RPMI7951 (cell line): Measurements from ENCODE around the gene BPIFB1. TPM values are rescaled to one million over a fixed set of nuclear protein-coding genes. Genes with fewer than 3 reads are reported as not detected.

Experiments used
- DNase-seq: peaks from one replicate; pipeline ENCODE4 v3.0.0-alpha.2; 2012; ENCODE audit warnings: low read depth
- total RNA-seq: library from RNA; depleted of rRNA; stranded (reverse); fragments of >200 nt; shearing (Covaris generic); gene quantifications from 2 replicates; pipeline ENCODE4 v1.2.3, GENCODE V29; 2014

BPIFB1 gene
- total RNA-seq, 1 experiment from 2014 or later = not detected

GRCh38 chr20:33298391-33298790 lies 15.4 kb downstream of the BPIFB1 start:
- no peak for DNase-seq

GRCh38 chr20:33299111-33299603 lies 16.1 kb downstream of the BPIFB1 start:
- DNase-seq = peak; percentile 56

DNA sequence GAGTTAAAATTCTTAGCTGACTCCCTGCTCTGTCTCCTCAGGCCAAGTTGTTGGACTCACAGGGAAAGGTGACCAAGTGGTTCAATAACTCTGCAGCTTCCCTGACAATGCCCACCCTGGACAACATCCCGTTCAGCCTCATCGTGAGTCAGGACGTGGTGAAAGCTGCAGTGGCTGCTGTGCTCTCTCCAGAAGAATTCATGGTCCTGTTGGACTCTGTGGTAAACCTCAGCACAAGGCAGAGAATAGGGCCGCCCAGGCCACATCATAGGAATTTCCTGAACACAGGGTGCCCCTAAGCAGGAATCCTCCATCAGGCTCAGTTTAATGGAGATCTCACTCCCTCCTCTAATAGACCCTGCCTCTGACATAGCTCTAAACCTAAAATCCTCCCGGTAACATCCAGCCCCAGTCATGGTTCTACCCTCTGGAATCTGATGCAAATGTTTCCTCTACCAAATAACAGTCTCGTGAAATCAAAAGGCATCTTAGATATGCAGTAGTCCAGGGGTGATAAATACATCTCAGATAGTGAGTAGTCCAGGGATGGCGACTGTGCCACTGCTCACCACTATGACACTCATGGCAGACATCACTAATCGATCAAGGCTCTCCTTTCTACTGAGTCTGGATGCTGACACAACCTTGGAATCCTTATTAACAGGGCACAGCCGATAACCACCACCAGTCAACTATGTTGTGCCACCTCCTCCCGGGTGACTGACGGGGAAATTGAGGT lies 18.3 kb downstream of the BPIFB1 start:
- peak; percentile 35 for DNase-seq

DNA sequence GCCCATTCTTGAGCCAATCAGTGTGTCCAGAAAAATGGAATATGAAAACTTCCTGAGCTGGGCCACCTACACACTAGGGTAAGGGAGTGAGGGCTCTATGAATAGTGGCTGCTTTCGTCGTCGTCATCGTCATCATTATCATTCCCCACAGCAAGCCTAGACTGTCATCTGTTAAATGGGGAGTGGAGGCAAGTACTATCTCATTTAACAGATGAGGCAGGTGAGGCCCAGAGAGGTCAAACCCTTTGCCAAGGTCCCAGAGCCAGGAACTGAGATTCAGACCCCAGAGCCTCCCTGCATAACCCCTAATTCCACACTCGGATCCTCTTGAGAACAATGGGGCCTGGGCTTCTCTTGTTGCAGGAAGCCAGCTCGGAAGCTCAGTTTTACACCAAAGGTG lies 20.6 kb downstream of the BPIFB1 start:
- no peak for DNase-seq

DNA sequence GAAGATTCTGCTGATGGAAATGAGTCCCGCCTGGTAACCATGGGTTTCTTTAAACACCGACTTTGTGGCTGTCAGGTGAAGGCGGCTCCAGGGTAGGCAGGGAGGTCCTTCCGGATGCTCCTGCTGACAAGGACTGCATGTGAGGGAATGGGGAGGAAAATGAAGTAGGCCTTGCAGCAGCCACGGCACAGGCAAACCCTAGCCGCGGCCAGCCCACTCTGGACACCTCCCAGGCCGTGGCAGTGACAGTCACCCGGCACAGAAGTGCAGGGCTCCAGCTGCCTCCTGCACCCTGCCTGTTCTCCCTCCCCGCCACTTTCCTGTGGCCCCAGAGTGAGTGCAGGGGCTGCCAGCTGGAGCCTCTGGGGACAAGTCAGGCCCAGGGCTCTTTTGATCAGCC lies 21.0 kb downstream of the BPIFB1 start:
- DNase-seq = no peak

- peak; percentile 75 for DNase-seq
These were observed 22.6 kb downstream of the BPIFB1 start for GRCh38 chr20:33305589-33306057.

DNA sequence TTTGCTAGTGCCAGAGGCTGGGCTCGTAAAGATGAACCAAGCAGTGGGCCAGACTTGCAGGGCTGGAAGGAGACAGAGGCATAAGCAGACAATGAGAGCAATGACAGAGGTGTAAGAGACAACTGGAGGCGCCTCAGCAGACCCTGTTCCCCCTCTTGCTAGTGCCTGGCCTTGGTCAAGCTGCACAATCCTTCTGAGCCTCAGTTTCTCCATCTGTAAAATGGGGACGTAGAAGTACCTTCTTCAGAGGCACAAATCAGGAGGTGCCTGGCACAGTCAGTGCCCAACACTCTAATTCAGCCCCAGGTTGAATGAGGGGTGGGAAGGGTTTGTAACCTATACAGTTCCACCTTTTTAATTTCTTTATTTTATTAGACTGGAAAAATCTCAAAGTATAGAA lies 23.2 kb downstream of the BPIFB1 start:
- no peak for DNase-seq

DNA sequence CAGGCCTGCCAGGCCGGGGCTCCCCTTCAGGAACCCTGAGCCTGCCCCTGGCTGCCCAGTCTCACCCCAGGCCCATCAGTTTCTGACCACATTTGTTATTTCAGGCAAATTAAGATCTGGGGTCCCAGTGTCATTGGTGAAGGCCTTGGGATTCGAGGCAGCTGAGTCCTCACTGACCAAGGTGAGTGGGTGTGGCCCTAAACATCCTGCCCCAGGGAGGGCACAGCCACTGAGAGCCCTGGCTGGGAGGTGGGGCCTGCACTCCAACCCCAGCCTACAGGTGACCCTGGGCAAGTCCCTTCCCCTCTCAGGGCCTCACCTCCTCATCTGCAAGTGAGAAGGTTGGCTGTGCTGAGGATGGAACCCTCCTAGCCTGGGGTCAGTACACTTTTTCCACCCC lies 23.8 kb downstream of the BPIFB1 start:
- no peak for DNase-seq

- no peak for DNase-seq
These were observed 25.7 kb downstream of the BPIFB1 start for GRCh38 chr20:33308668-33309067.

DNA sequence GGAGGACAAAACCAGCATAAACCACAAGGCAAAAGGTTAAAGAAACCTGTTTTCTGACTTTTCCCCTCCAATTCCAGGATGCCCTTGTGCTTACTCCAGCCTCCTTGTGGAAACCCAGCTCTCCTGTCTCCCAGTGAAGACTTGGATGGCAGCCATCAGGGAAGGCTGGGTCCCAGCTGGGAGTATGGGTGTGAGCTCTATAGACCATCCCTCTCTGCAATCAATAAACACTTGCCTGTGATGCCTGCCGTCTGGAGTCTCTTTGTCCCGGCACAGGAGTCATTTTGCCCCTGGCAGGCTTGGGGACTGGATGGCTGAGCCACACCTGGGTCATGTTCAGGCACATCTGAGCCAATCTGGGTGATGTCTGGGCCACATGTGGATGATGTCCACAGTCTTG lies 26.6 kb downstream of the BPIFB1 start:
- no peak for DNase-seq

DNA sequence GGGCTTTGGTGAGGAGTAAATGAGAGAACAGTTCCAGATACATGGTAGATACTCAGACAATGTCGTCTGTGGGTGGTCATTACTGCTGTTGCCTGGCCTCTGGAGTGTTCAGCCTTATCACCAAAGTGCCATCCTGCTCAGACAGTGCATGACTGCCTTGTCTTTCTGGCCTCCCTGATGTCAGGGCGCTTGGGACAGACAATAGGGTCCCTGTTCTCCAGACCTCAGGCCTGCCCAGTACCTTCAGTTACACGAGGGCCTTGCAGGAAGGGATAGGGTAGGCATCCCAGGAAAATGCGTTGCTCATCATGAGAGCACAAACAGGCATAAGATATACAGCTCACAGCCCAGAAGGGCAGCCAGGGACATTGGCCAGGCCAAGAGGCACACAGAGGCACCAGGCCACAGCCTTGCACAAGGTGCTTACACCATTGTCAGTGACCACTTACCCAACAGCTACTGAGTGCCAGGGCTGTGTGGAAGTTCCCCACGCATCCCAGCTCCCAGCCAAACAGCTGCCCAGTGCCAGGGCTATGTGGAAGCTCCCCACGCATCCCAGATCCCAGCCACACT lies 27.4 kb downstream of the BPIFB1 start:
- no peak for DNase-seq

- no peak for DNase-seq
These were observed 28.0 kb downstream of the BPIFB1 start for GRCh38 chr20:33311011-33311410.

DNA sequence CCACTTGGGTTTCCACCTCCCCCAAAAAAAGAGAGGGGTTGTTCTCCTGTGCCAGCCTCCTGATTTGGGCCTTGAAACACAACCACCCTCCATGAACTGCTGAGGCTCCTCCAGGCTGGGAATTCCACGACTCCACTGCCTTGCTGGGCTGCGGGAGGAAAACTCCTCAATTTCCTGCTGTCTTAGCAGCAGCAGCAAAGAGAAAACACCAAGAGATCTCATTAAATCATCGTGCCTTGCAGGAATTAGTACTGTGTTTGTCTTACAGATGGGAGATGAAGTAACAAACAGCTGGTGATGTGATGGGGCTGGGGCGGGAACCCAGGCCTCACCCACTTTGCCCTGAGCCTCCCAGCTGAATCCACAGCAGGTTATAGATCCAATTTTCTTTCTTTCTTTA lies 29.0 kb downstream of the BPIFB1 start:
- no peak for DNase-seq

DNA sequence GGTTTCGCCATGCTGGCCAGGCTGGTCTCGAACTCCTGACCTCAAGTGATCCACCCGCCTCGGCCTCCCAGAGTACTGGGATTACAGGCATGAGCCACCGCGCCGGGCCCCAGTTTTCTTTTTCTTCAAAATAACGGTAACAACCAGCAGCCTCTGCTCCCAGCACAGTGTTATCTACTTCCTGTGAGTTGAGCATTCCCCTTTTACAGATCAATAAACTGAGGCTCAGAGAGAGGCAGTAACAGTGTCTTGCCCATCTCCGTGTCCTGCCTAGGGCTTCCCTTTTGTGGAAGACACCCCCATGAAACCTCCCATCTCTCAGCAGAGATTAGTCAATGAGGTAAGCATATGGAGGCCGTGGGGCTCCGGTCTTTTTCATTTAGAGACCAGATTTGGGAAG lies 29.6 kb downstream of the BPIFB1 start:
- DNase-seq = no peak

DNA sequence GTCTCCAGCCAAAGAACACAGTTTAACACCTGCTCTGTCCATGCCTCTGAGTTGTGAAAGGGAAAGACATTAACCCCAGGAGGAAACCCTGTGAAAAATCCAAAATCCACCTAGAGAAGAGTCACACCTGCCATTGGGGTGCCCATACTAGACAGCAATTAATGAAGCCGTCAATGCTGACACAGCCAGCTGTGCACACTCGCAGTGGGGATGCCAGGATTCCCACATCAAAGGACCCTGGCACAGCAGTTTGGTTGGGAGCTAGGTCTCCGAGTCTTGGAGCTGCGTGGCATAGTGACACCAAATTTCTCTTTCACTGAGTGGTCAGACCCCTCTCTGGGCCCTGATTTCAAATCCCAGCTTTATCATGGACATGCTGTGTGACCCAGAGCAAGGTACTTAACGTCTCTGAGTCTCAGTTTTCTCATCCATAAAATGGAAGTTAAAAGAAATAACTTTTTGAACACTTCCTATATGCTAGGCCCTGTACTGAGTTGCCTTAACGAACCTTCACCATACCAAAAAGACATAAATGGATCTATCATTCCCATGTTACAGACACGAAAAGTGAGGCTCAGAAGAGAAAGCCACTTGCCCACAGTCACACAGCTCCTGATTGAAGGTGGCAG lies 30.8 kb downstream of the BPIFB1 start:
- no peak for DNase-seq

- no peak for DNase-seq
These were observed 33.3 kb downstream of the BPIFB1 start for GRCh38 chr20:33316343-33316742.

GRCh38 chr20:33316958-33317357 lies 33.9 kb downstream of the BPIFB1 start:
- DNase-seq = no peak

- no peak for DNase-seq
These were observed 34.5 kb downstream of the BPIFB1 start for GRCh38 chr20:33317424-33318095.

DNA sequence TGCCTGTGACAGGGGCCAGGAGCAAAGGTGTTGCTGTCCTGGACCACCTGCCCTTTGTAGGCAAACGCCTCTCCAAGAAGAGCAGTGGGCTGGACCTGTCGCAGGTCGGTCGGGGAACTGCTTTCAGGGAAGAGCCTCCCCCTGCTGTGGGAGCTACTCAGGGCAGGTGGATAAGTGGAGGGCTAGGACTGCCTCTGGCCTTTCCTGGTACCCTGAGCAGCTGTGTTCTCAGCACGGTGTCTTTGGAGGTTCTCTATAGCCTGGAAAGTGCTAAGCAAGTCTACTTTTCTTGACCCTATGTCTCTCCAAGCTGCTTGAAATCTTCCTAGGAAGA lies 35.0 kb downstream of the BPIFB1 start:
- no peak for DNase-seq

GRCh38 chr20:33320006-33320405 lies 37.0 kb downstream of the BPIFB1 start:
- DNase-seq = no peak

DNA sequence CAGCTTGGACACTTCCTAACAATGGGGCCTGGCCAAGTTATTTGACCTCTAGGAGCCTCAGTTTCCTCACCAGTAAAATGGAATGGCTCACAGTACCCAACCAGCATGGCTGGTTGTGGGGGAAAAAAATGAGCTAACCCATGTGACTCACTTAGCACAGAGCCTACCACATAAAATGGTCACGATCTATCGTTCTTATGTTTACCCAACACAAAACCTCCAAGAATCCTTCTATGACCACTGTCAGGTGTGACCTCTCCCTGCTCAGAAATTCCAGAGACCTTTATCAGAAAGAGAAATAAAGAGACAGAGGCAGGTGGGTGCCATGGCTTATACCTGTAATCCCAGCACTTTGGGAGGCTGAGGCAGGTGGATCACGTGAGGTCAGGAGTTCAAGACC lies 39.4 kb downstream of the BPIFB1 start:
- DNase-seq = no peak

DNA sequence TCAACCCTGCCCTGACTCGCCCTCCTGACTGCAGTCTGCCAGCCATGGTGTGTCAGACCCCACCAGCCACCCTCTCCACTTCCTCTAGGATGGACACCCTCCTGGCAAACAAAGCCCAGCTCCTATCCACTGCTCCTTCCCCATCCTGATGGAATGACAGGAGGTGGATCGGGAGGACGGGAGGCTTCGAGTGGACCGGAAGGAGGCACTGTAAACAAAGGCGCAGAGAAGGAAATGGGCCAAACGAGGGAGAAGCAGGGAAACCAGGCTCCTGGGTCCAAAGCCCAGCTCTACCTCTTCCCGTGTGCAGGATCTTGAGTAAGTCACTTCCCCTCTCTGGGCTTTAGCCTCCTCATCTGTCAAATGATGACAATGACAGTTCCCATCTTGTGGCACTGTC lies 40.2 kb downstream of the BPIFB1 start:
- DNase-seq = no peak

GRCh38 chr20:33325350-33325749 lies 42.3 kb downstream of the BPIFB1 start:
- DNase-seq = no peak
